Tongue (tissue), 2 donors: Measurements from ENCODE around the gene SLC44A3. TPM values are rescaled to one million over a fixed set of nuclear protein-coding genes. Genes with fewer than 3 reads are reported as not detected.

Source experiments
- DNase-seq: peaks from one replicate; pipeline ENCODE4 v3.0.0-alpha.2; 2015
- total RNA-seq: library from RNA; depleted of rRNA; stranded (reverse); fragments of >200 nt; gene quantifications from one replicate; pipeline ENCODE4 v1.2.3, GENCODE V29; 2014

SLC44A3 gene
- total RNA-seq, 1 donor from 2014 or later: 3.3 TPM

- DNase-seq: peak; percentile 84
Measured at GRCh38 chr1:94801919-94802546, 18.1 kb upstream of the SLC44A3 start.

- DNase-seq: no peak
Measured at GRCh38 chr1:94803106-94803505, 17.1 kb upstream of the SLC44A3 start.

DNA sequence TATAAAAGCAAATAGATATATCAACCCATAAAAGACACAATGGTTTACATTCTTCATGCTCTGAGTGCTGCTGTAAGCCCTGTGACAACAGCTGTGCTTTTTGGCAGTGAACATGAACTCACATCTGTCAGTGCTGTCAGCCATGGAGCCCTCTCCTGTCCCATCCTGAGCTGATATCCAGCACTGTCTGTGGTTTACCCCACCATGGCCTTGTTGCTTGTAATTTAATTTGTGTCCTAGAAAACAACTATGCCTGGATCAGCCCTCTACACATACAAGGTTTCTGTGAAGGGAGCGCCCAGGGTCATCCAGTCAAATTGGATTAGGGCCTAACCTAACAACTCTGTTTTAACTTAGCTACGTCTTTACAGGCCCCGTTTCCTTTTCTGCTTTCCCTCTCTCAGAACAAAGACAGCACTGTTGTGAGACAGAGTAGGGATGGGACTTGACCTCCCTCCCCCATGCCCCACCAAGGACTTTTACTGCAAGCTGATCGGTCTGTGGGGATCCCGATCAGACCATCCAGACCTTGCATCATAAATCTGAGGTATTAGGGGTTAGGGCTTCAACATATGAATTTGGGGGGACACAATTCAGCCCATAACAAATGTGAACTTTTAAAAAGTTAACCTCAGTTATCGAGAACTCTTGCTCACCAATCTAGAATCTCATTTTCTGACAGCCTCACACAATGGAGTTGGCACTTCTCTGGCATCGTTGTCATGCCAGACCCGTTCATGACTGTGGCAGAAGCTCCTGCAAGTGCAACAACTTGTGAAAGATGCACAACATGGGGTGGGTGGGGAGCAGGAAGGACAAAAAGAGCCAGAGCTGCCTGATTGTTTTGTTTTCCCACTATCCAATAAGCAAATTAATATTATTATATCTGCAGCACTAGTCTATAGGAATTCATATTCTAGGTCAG is 16.4 kb upstream of the SLC44A3 start:
- peak; percentile 96 for DNase-seq

- DNase-seq: peak; percentile 13
Measured at GRCh38 chr1:94804442-94804837, 15.7 kb upstream of the SLC44A3 start.

- DNase-seq: peak; percentile 79
Measured at GRCh38 chr1:94805912-94806311, 14.2 kb upstream of the SLC44A3 start.

GRCh38 chr1:94806441-94806871 is 13.7 kb upstream of the SLC44A3 start:
- peak; percentile 84 for DNase-seq

DNA sequence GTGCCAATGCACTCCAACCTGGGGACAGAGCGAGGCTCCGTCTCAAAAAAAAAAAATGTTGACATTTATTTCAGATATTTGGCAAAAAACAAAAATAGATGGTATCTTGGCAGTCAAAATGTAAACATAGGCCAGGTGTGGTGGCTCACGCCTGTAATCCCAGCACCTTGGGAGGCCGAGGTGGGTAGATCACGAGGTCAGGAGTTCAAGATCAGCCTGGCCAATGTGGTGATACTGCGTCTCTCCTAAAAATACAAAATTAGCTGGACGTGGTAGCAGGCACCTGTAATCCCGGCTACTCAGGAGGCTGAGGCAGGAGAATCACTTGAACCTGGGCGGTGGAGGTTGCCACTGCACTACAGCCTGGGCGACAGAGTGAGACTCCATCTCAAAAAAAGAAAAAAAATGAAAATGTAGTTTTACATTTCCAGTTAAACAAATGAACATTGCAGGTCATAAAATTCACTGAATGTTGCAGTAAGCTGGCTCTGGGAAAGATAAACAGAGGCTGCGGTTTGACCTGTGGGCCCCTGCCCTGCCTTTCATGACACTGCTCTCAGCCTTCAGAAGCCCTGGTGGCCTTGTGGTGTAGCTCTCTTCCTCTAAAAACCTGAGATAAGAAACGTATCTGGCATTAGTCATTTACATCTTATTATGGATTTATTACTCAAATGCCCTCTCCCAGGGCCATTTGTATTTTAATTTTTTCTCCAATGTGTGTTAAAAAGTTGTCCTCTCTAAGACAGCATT is 12.2 kb upstream of the SLC44A3 start:
- DNase-seq: no peak

GRCh38 chr1:94808669-94809068 is 11.5 kb upstream of the SLC44A3 start:
- DNase-seq: no peak

DNA sequence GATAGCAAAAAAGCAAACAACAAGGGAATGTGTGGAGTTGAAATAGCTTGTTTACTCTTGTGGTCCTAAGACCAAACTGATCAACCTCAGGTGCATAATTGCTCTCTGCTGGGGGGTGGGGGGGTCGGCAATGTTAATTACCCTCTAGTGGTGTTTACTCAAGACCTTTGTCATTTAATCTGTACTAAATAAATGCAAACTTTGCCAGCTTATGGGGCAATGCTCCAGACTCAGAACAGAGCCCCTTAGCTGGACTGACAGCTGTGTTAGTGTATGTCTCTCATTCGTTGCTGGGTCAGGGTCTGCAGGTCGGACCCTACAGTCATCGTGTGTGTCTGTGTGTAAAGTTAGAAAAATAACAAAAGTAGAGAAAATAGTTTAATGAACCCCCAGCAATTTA is 7.2 kb upstream of the SLC44A3 start:
- DNase-seq: no peak

DNA sequence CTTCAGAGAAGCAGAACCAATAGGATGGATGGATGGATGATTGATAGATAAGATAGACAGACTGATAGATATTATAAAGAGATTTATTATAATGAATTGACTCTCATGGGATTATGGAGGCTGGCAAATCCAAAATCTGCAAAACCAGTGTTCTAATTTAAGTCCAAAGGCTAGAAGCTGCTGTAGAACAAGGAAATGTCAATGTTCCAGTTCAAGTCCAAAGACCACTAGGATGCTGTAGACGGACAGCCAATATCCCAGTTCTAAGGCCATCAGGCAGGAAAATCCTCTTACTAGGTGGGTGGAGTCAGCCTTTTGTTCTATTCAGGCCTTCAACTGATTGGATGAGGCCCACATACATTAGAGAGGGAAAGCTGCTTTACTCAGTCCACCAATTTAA is 4.1 kb upstream of the SLC44A3 start:
- DNase-seq: no peak

- DNase-seq: no peak
Measured at GRCh38 chr1:94817712-94818111, 2.4 kb upstream of the SLC44A3 start.

DNA sequence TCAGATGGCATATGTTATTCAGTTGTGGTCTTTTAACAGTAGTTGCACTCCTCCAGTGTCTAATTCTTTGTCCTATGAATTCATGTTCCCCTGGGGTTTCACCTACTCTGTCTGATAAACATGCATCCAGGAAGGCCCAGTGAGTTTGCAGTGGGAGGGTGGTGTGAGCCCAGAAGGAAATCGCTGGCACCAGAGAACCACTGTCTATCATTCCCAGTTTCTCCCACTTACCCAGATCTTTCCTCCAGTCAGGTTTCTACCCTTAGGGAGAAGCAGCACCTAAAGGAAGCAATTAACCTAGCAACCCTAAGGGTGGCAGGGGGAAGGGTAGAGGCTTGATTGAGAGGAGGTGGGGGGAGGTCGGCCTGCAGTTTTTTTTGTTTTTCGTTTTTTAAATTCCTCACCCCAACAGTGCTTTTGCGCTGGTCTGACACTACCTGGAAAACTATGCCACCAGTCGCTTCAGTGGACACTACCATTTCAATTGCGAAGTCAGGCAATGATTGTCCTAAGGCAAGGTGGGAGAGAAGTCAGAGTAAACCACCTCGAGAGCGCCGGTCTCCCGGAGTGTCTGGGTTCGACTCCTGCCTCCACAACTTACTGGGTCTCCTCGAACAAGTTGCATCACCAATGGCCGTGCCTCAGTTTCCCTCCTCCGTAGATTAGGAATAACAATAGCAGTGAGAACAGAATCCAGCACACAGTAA is 766 bp upstream of the SLC44A3 start:
- DNase-seq: no peak

DNA sequence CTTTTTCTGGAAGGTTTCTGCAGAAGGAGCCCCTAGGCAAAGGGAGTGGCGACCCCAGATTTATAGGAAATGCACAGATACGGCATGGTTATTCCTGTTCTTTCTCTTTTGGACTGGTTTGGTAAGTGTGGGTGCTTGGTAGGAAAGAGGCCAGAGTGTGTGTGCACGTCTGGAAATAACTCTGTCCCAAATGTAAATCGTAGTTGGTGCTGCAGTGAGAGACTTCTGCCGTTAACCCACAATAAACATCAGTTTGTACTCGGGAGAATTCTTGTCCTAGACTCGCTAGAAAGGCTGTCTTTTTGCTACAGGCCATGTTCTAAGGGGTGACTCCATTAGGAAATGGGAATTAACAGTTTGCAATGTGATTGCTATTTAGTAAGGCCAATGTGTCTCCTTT is 779 bp downstream of the SLC44A3 start:
- peak; percentile 23 for DNase-seq

GRCh38 chr1:94821636-94822305 is 1.6 kb downstream of the SLC44A3 start:
- peak; percentile 43 for DNase-seq

DNA sequence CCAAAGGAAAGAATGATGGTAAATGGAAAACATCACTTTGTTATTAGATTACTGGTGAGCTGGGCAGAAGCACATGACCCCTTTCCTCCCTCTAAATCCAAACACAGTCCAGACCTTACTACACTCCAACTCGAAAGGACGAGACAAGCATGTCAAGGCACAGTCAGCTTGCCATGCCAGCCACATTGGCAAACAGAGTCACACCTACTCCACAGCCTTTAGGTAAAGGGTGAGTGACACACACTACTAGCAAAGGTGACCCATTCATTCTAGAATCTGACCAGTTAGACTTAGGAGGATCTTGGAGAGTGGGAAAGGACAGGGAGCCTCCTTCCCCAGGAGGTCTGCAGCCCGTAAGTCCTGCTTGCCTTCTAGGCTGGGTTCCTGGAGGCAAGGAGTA is 3.0 kb downstream of the SLC44A3 start:
- DNase-seq: no peak

DNA sequence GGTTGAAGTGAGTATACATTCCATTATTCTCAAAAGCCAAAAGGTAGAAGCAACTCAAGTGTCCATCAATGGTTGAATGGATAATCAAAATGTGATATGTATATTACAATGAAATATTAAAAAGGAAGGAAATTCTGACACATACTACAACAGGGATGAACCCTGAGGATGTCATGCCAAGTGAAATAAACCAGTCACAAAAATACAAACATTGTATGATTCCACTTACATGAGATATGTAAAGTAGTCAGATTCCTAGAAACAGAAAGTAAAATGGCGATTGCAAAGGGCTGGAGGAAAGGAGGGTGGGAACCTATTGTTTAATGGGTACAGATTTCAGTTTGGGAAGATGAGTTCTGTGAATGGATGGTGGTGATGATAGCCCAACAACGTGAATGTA is 5.8 kb downstream of the SLC44A3 start:
- no peak for DNase-seq

GRCh38 chr1:94827434-94827833 is 7.3 kb downstream of the SLC44A3 start:
- DNase-seq: no peak

- no peak for DNase-seq
Measured at GRCh38 chr1:94828251-94828650, 8.1 kb downstream of the SLC44A3 start.

DNA sequence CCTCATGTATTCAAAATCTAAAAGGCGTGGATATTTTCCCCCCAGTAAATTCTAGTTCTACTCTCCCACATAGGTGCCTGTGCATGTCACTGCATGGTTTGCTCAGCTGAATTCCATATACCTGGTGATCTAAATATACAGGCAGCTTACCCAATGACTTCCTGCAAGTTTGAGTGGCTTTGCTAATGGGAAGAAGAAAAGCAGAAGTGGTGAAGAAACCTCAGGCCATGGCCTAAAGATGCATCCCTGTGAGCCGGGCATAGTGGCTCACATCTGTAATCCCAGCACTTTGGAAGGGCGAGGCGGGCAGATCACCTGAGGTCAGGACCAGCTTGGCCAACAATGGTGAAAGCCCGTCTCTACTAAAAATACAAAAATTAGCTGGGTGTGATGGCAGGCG is 11.5 kb downstream of the SLC44A3 start:
- no peak for DNase-seq

GRCh38 chr1:94832446-94832845 is 12.3 kb downstream of the SLC44A3 start:
- no peak for DNase-seq

DNA sequence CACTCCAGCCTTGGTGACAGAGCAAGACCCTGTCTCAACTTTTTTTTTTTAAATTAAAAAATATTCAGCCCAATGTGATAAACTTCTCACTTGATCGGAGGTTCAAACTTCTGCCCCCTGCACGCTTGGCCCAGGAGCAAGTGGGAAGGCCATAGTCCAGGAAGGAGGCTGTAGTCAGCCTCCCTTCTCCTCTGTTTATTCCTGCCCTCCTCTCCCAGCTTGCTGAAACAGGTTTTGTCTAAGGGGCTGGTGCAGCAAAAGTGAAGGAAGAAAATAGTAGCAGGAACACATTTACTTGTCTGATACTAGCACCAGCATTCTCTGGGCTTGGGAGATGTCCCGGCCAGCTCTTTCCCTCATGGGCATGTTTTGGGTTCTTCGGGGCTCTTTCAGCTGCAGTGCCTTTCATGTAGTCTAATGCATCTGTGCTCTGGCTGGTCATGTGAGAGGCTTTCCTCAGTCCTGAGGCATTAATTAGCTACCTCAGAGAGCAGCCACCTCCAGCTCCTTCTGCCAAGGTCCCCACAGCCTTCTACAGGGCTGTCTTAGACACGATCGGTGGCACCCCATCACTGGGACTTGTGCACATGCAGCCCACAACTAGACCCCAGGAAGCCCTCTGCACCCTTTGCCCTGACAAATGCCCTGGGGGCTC is 12.9 kb downstream of the SLC44A3 start:
- no peak for DNase-seq
